ENCODE data around the gene SOX10.

SOX10 gene

GRCh38 chr22:37983860-37984791 is at the start of gene SOX10:
Gene SOX10 (minus strand): TSS chr22:37984555. CDS start chr22:37983784, 771 bp downstream.
- no peak for DNase-seq (ENCODE audit: low read depth, low spot score)

GRCh38 chr22:38033522-38034277 is 49.3 kb upstream of the SOX10 start:
- no peak for DNase-seq (ENCODE audit: low read depth, low spot score)

DNA sequence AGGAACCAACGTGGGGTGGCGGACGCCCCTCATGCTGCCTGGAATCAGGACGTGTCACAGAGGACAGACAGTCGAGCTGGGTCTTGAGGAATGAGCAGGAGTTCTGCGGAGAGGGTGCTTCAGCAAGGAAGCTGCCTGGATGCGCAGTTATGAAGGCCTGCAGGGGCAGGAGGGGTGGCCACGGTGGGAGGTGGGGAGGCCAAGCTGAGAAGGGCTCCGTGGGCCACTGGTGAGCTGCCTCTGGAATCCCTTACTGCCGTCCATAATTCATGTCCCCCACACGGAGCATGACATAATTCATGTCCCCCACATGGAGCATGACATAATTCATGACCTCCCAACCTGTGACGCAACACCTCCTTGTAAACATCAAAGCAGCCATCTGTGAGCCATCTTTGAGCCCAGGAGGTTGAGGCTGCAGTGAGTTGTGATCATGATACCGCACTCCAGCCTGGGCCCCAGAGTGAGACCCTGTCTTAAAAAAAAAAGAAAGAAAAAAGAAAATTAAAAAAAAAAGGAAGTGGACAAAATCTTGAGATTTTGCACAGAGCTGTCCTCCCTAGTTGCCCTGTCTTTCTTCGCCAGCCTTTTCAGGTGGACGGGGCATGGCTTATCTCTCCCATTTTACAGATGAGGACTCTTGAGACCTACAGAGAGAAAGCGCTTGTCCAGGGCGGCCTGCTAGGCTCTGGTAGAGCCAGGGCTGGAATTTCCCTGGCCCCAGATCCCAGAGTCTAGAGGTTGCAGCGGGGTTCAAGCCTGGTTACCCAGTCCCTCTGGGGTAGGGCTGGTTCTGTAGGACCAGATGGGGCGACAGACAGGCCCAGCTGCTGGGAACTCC is 48.5 kb upstream of the SOX10 start:
- DNase-seq (ENCODE audit: low read depth, low spot score), result peak; percentile 49

DNA sequence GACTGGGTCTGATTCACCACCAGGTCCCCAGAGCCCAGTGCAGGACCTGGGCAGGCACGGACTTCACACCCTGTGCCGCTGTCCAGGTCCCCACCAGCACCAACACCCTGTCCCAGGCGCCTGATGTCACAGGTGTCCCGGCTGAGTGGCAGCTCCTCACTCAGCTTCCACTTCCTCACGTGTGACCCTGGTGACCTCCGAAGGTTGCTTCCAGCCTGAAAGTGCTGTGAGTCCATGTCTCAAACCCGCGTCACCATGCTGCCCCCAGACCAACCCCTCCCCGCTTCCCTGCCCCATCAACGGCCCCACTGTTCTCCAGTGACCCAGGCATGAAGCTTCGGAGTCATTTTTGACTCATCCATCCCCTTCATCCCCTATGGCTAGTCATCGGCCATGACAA is 47.1 kb upstream of the SOX10 start:
- no peak for DNase-seq (ENCODE audit: low read depth, low spot score)

DNA sequence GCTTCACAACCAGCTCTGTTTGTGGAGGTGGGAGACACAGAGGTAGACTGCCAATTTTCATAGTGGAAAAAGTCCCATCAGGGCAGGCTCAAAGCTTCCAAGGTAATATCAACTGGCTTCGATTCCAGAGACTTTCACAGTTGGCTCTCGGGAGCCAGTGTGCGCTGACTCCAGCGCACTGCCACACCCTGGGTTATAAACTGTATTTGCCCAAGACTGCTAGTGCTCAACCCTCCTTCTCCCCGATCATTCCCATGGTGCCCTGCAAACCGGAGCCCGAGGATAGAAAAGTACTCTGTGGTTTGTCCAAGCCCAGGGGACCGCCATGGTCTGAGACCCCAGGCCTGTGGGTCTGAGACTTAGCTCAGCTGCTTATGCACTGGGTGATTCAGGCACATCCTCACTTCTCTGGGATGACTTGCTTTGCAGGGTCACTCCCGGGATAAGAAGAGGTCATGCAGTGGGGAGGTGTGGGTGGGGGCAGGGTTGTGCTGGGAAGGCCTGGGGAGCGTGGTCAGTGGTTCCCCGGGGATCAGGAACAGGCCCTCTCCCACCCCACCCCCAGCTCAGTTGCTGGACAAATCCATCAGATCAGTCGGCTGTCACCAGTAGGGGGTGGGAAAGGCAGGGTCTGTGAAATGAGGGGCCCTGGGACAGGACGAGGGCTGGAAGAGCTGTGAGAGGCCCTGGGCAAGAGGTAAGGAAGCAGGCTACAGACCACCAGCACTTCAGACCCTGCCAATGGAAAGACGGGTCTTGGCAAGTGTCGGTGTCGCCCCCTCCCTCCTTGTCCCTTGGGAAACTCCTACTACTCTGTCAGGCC is 46.2 kb upstream of the SOX10 start:
- no peak for DNase-seq (ENCODE audit: low read depth, low spot score)

- no peak for DNase-seq (ENCODE audit: low read depth, low spot score)
Measured at GRCh38 chr22:38029901-38030300, 45.5 kb upstream of the SOX10 start.

DNA sequence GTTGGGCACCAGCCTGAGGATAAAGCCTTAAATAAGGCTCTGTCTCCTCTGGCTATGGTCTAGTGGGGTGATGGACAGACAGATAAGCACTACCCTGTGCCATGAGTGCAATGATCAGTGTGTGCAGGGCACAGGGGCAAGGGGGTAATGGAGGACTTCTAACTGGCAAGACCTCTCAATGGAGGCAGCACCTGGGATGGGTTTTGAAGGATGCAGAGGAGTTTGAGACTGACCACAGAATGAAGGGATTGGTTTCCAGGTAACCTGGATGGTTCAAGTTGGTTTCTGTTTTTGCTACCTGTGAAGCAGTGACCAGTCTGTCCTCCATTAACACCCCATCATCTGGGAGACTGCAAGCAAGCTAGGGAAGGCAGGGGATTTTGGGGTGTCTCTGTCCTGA is 45.0 kb upstream of the SOX10 start:
- no peak for DNase-seq (ENCODE audit: low read depth, low spot score)

DNA sequence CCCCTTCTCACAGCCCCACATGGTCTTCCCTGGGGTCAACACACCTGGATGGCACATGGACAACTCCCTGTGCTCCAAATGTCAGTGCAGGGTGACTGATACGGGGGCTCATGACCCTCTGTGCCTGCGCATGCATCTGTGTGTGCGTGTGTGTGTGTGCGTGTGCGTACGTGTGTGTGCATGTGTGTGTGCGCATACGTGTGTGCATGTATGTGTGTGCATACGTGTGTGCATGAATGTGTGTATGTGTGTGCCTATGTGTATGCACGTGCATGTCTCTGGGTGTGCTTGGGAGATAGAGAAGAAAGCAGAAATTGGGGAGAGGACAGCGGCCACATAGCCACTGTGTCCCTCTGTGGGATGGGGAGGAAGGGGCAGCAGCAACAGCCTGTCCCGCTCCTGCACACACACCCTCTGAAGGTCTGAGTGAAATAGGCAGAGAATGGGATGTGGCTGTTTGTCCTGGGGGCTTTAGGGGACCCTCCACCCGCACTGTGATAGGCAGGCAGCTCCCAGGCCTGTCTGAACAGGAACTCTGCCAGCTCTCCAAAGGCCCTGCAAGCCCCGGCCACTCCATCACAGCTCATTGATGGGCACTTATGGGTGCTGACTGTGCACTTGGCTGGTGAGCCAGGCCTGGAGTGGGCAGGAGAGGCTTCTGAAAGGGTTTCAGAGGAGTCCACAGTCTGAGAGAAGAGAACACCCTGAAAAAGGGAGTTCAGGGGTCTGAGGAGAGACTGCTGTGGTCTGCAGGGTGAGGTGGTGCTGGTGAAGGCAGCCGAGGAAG is 44.2 kb upstream of the SOX10 start:
- DNase-seq (ENCODE audit: low read depth, low spot score), result no peak

DNA sequence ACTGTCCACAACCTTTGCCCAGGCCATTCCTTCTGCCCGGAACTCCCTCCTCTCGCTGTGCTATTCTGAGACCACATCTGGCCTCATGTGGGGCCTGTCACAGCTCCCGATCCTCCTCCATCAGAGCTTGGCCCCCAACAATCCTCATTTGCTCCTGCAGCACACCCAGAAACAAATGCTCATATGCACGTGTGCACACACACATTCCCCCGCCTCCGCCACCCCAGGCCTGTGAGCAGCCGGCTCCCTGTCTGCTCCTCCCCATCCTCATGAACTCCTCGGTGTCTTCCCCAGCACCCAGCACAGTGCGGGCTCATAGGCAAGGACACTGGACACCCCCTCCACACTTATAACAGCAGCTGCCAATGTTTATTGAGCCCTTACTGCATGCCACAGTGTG is 43.1 kb upstream of the SOX10 start:
- DNase-seq (ENCODE audit: low read depth, low spot score), result no peak

DNA sequence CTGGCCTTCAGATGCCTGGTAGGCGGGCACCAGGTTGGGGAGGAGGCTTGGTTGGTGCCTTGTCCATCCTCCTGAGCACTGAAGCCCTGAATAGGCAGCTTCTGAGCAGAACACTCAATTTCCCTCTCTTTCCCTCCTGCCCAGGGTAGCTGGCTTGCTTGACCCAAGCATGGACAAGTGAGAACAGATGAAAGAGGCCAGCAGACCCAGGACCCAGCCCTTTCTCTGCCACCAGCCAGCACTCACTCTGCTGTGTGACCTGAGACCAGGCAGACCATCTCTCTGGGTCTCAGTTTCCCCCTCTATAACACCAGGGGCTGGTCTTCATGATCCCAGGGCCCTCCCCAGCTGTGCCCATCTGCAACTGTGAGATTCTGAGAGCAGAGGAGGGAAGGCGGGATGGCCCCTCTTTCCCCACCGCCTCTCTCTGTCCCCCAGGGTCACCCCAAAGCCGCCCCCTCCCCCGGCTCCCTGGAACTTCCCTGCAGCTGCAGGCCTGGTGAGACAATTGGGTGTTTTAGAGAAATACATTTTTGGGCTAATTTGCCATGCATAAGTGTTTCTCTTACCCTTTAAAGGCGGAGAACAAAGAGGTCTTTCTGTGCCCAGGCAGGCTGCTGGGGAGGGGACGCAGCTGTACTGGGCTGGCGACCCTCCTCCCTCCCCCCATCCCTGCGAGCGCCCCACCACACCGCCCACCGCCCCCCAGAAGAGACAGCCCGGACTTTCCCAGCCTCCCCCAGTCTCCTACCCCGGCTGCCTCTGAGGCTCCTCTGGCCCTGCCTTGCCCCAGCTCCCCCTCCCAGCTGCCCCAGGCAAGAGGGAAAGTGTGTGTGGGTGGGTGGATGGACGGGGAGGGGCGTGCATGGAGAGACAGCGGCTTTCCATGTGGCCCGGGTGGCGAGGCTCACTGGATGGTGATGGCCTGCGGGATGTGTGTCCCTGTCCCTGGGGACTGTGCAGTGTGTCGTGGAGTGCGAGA is 42.1 kb upstream of the SOX10 start:
- no peak for DNase-seq (ENCODE audit: low read depth, low spot score)

DNA sequence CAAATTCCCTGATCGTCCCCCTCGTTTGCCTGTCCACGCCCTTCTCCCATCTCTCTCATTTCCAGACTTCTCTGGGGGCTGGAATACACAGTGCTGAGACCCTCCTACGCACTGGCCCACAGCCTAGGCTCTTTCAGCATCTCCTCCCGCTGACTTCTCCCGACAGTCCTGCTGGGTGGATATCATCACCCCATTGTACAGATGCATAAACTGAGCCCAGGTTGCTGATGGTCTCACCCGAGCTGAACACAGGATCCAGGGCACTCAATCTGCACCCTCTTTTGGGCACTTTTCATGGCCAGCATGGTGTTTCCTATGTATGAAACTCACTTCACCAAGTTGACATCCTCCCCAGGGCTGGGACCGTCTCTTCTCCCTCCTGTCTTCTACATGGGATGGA is 41.2 kb upstream of the SOX10 start:
- DNase-seq (ENCODE audit: low read depth, low spot score), result no peak

GRCh38 chr22:38023045-38023444 is 38.7 kb upstream of the SOX10 start:
- no peak for DNase-seq (ENCODE audit: low read depth, low spot score)

DNA sequence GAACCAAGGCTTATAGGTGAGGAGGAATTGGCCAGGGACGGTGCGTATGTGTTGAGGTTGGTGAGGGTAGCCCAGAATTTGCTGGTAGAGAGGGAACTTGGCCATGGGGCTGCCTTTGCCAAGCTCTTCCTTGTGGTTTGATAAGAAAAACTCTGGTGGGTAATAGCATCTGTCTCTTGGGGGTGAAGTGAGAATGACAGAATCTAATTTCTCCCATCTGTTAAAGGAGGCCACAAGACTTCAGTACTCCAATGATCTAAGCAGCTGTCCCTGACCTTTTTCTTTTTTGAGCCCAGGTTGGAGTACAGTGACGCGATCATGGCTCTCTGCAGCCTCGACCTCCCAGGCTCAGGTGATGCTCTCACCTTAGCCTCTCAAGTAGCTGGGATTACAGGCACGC is 36.9 kb upstream of the SOX10 start:
- DNase-seq (ENCODE audit: low read depth, low spot score), result no peak

GRCh38 chr22:38018938-38019827 is 34.8 kb upstream of the SOX10 start:
- no peak for DNase-seq (ENCODE audit: low read depth, low spot score)

DNA sequence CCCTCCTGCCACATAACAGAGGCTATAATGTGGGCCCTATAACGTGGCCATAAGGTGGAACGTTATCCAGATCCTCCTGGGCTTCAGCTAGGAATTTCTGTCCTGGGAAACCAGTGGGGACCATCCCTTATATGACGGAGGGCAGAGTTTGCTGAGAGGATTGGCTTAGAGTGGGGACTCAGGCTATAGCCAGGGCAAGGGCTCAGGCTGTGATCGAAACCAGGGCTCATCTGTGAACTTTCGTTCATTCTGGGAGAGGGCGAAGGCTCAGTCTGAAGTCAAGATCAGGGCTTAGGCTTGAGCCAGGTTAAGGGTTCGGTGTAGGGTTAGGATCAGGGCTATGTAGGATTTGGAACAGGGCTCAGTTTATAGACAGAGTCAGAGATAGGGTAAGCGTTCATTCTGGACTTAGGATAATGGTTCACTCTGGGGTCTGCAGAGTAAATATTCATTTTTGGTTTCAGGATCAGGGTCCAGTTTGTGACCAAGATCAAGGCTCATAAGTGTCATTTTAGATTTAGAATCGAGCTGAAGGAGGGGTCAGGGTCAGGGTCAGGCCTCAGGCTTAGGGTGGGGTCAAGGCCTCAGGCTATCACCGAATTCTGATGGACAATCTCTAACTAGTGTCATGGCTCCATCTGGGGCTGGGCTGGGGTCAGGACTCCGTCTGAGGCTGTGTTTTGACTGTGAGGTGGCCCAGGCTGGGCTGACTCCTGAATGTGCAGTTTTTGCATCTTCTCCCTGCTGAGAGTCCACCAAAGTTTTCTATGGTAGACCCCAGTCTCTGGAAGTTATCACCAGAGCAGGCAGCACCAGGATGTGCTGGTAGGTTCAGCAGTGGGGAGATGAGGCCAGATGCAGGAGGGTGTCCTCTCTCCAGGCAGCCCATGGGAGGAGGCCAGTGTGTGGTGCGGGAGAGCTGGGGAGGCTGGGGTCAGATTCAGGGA is 33.9 kb upstream of the SOX10 start:
- DNase-seq (ENCODE audit: low read depth, low spot score), result no peak

GRCh38 chr22:38017272-38017920 is 33.0 kb upstream of the SOX10 start:
- DNase-seq (ENCODE audit: low read depth, low spot score), result no peak
